GM18507 (cell line): ENCODE data around the gene MYH16.
"Not testable (repeated sequence)": the region's sequence is repeated elsewhere in the genome, so short reads cannot be mapped to it uniquely, and the experiment has no call there.

ENCODE experiments used
- DNase-seq: peaks from one replicate; pipeline ENCODE4 v3.0.0; 2011; ENCODE audit warnings: low read depth; ENCODE audit not compliant: insufficient read length; ENCODE audit errors: extremely low spot score
- FAIRE-seq: peaks from 2 replicates; lab custom pipeline; 2011; peaks lifted over from hg19 to GRCh38; lab: Jason Lieb, UNC

The MYH16 gene

GRCh38 chr7:99331002-99331401 is 58.4 kb downstream of the MYH16 start:
- no peak for FAIRE-seq
- no peak for DNase-seq

GRCh38 chr7:99339595-99339994 is 67.0 kb downstream of the MYH16 start:
- DNase-seq (no peak), FAIRE-seq (no peak)

- DNase-seq, result no peak
- FAIRE-seq, result no peak
Observed at GRCh38 chr7:99340659-99341058, 68.0 kb downstream of the MYH16 start.

GRCh38 chr7:99344061-99344647 is 71.5 kb downstream of the MYH16 start:
- no peak for DNase-seq
- FAIRE-seq, result no peak

- not testable (repeated sequence) for DNase-seq, FAIRE-seq
Observed at GRCh38 chr7:99350641-99351040, 78.0 kb downstream of the MYH16 start.

DNA sequence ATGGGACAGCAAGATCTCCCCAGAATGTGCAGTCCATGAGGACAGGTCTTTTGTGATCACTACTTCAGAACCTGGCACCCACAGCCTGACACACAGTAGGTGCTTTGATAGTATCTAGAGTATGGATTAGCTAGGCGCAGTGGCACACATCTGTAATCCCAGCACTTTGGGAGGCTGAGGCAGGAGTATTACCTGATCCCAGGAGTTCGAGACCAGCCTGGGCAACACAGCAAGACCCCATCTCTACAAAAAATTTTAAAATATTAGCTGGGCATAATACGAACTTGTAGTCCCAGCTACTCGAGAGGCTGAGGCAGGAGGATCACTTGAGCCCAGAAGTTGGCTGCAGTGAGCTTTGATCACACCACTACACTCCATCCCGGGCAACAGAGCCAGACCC is 79.6 kb downstream of the MYH16 start:
- FAIRE-seq, result no peak
- DNase-seq, result no peak

DNA sequence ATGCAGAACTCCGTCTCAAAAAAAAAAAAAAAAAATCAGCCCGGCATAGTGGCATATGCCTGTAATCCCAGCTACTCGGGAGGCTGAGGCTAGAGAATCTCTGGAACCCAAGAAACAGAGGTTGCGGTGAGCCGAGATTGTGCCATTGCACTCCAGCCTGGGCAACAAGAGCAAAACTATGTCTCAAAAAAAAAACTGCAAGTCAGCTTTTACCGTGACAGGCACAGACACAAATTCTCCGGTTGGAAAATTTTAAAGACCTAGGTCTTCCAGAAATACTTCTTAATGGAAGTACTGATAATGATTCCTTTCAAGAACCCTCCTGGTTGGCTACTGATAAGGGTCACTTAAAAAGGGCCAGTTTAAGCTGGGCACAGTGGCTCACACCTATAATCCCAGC is 82.5 kb downstream of the MYH16 start:
- no peak for DNase-seq
- FAIRE-seq, result no peak

- no peak for FAIRE-seq
Observed at GRCh38 chr7:99357701-99358490, 85.3 kb downstream of the MYH16 start.

GRCh38 chr7:99358521-99358920 is 85.9 kb downstream of the MYH16 start:
- not testable (repeated sequence) for FAIRE-seq

More at GRCh38 chr7:99357701-99358490, 85.3 kb downstream of the MYH16 start:
- no peak for DNase-seq

DNA sequence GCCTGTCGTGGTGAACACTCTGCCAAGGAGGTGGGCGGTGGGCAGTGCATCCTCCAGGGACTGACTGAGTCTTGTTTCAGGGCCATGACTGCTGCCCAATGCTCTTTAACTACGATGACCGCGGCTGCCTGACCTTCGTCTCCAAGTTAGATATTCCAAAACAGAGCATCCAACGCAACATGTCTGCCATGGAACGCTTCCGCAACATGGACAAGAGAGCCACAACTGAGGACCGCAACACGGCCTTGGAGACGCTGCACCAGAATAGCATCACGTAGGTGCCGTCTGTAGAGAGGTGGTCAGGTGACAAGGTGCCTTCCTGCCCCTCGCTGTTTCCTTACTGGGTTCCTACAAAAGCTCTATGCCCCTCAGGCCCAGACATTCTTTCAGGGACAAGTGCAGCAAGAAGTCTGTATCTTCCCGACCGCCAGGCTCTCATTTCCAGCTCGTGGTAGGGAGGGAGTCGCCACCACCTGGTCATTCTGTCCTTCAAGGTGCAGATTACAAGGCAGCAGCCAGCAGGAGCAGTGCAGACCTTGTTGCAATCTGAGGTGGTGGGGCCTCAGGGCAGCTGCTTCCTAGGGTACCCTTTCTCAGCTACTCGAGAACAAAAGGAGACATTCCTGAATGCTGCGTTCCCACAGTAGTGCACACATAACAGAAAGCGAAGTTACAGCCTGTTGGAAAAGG is 87.0 kb downstream of the MYH16 start:
- DNase-seq (no peak), FAIRE-seq (no peak)

More at GRCh38 chr7:99358521-99358920, 85.9 kb downstream of the MYH16 start:
- not testable (repeated sequence) for DNase-seq
